HG03175 (cell line): Measurements from ENCODE around the gene KRTAP10-6.
"Not testable (repeated sequence)": the region's sequence is repeated elsewhere in the genome, so short reads cannot be mapped to it uniquely, and the experiment has no call there.

ENCODE experiments used
- ATAC-seq: cut with Tn5 transposase; IDR thresholded peaks from one replicate; pipeline ENCODE4 v1.9.1; 2021; ENCODE audit warnings: mild to moderate bottlenecking, moderate library complexity; ENCODE audit not compliant: unreplicated experiment

Gene KRTAP10-6

GRCh38 chr21:44592446-44593311, at the start of gene KRTAP10-6:
Gene KRTAP10-6, minus strand, starts transcription at chr21:44592505. Its CDS starts 21 bp downstream, at chr21:44592484.
- no peak for ATAC-seq

GRCh38 chr21:44640761-44641160, 48.5 kb upstream of the KRTAP10-6 start:
- ATAC-seq = no peak

- ATAC-seq = no peak
Observed at GRCh38 chr21:44639331-44639655, 47.0 kb upstream of the KRTAP10-6 start.

- not testable (repeated sequence) for ATAC-seq
Observed at GRCh38 chr21:44638506-44639330, 46.4 kb upstream of the KRTAP10-6 start.

- not testable (repeated sequence) for ATAC-seq
Observed at GRCh38 chr21:44637851-44638348, 45.6 kb upstream of the KRTAP10-6 start.

GRCh38 chr21:44637018-44637850, 44.9 kb upstream of the KRTAP10-6 start, which contains the start of gene KRTAP10-10:
Gene KRTAP10-10, plus strand, starts transcription at chr21:44637356. Its CDS starts 62 bp downstream, at chr21:44637418.
- no peak for ATAC-seq

- ATAC-seq = no peak
Observed at GRCh38 chr21:44636209-44637017, 44.1 kb upstream of the KRTAP10-6 start.

GRCh38 chr21:44632067-44632466, 39.8 kb upstream of the KRTAP10-6 start:
- no peak for ATAC-seq

GRCh38 chr21:44630440-44630839, 38.1 kb upstream of the KRTAP10-6 start:
- ATAC-seq = no peak

- no peak for ATAC-seq
Observed at GRCh38 chr21:44628707-44629391, 36.5 kb upstream of the KRTAP10-6 start.

- ATAC-seq = not testable (repeated sequence)
Observed at GRCh38 chr21:44627831-44628233, 35.5 kb upstream of the KRTAP10-6 start.

- ATAC-seq = not testable (repeated sequence)
Observed at GRCh38 chr21:44627181-44627822, 35.0 kb upstream of the KRTAP10-6 start.

- ATAC-seq = no peak
Observed at GRCh38 chr21:44626673-44627143, 34.4 kb upstream of the KRTAP10-6 start, which contains the start of gene KRTAP10-9. Gene KRTAP10-9, plus strand, starts transcription at chr21:44627093. Its CDS starts 79 bp downstream, at chr21:44627172.

GRCh38 chr21:44626262-44626661, 34.0 kb upstream of the KRTAP10-6 start:
- ATAC-seq = no peak

GRCh38 chr21:44625756-44626155, 33.5 kb upstream of the KRTAP10-6 start:
- ATAC-seq = no peak

GRCh38 chr21:44623575-44623974, 31.3 kb upstream of the KRTAP10-6 start:
- no peak for ATAC-seq

- ATAC-seq = no peak
Observed at GRCh38 chr21:44619886-44620285, 27.6 kb upstream of the KRTAP10-6 start.

- ATAC-seq = no peak
Observed at GRCh38 chr21:44618909-44619308, 26.6 kb upstream of the KRTAP10-6 start.
